NCI-H1105 treated with DMSO at 0.1 percent for 48 hours (cell line): ENCODE measurements around the gene ZNRF4.
"Not testable (repeated sequence)": the region's sequence is repeated elsewhere in the genome, so short reads cannot be mapped to it uniquely, and the experiment has no call there.

Experiments used
- DNase-seq: peaks from one replicate; lab custom pipeline; 2025; lab: John Stamatoyannopoulos, UW

The ZNRF4 gene

DNA sequence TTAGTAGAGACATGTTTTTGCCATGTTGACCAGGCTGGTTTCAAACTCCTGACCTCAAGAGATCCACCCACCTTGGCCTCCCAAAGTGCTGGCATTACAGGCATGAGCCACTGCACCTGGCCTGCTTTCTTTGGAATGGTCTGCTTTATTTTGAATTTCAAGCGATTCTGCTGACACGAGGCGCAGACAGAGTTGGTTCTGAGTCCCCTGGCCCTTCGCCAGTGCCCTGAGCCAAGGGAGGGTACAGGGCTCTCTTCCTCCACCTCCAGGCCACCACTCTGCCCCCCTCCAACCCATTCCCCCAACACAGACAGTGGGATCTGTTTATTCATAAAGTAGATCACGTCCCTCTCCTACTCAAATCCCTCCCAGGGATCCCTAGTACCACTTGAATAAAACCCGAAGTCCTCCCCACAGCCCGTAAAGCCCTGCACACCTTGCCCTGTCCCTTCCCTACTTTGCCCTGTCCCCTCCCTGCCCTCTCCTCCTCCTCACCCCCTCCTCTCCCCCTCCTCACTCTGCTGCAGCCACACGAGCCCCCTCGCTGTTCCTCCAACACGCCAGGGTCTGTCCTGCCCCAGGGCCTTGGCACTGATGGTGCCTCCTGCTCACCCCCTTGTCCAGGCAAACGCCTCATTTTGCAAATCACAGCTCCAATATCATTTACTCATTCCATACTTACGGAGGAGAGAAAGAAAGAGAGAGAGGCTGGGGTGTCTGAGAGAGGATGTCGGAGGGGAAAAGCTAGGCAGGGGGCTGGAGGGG, 22.4 kb downstream of the ZNRF4 start:
- DNase-seq: no peak

DNA sequence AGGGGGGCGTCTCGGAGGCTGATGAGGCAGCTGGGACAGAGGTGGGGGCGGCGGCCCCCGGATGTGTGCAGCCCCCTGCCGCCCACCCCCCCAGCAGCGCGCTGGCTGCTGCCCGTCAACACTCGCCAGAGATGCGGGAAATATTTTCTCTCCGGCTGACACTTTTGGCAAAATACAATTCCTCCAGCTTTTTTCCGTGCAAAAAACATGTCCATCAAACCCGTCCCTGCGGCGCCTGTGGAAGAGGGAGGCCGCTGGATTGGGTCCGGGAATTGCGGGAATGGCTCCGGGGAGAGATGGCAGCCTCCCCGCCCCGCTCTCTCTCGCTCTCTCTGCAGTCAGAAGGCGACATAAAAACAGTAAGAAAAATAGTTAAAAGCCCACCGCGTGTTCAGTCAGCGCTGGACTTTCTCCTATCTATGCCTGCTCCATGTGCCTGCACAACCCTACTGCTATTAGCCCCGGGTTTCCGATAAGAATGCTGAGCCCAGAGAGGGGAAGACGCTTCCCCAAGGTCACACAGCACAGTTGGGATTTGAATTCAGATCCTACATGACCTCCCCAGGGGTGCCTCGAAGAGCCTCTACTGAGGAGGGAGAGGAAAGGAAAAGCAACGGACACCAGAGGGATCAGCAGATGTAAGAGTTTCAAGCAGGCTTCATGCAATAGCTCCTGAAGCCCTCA, 23.2 kb downstream of the ZNRF4 start:
- DNase-seq: no peak

DNA sequence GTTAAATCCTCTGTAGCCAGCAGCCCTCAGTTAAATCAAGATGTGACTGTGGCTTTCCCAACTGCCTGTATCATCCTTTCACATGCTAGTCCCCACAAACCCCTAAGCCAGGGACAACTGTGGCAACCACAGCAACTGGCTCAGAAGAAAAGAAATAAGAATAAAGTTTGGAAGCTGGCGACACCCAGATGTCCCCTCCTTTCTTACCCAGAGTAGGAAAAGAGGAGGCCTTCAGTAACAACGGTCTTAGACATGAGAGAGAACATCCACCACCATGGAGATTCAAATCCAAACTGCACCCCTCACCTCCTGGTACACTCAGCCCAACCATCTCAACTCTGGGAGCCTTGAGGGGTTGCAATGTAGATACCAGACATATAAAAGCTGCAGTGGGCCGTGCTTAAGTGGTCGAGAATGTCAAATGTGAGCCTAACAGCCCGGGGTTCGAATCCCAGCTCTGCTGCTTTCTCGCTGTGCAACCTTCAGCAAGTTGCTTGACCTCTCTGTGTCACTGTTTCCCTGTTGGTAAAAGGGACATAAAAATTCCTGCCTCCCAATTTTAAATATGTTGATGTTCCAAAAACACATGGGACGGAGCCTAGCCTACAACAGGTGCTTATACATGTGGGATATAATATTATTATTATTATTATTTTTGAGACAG, 23.8 kb downstream of the ZNRF4 start:
- no peak for DNase-seq

DNA sequence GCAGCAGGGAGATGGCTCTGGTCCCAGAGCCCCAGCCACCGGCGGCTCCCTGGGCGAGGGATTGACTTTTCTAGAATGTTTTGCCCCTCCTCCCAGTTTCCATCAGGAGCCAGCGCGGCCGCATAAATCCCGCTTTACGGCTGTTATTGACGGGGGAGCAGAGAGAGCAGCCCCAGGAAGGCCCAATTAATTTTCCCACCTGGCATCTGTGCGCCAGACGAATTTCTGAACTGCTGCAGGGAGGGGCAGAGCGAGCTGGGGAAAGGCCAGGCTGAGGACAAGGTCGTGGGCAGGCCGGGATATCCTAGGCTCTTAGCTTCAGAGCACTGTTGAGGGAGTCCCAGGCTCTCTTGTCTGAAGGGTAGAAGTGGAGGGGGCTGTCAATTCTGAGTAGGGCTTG, 24.7 kb downstream of the ZNRF4 start:
- peak; percentile 16 for DNase-seq

DNA sequence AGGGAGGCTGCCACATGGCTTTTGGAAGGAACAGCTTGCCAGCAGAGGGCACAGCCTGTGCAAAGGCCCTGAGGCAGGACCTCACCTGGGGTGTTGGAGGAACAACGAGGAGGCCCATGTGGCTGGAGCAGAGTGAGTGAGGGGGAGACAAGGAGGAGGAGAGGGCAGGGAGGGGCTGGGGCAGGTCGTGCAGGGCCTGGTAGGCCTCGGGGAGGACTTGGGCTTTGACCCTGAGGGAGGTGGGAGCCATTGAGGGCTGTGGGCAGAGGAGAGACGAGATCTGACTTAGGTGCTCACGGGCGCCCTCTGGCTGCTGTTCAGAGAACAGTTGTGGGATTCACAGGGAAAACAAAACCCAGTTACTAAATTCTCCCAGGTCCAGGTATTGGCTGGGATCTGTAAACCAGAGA, 25.2 kb downstream of the ZNRF4 start:
- no peak for DNase-seq

DNA sequence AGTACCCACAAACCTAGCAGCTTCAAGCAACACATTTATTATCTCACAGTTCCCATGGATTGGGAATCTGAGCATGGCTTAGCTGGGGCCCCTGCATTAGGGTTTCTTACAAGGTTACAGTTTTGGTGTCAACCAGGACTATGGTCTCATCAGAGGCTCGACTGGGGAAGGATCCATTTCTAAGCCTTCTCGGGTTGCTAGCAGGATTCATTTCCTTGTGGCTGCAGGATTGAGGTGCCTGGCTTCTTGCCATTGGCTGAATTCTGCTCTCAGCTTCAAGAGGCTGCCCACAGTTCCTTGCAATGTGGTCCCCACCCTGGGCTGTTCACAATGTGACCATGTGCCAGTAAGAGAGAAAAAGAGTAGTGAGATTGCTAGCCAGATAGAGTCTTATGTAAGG, 26.7 kb downstream of the ZNRF4 start:
- no peak for DNase-seq

DNA sequence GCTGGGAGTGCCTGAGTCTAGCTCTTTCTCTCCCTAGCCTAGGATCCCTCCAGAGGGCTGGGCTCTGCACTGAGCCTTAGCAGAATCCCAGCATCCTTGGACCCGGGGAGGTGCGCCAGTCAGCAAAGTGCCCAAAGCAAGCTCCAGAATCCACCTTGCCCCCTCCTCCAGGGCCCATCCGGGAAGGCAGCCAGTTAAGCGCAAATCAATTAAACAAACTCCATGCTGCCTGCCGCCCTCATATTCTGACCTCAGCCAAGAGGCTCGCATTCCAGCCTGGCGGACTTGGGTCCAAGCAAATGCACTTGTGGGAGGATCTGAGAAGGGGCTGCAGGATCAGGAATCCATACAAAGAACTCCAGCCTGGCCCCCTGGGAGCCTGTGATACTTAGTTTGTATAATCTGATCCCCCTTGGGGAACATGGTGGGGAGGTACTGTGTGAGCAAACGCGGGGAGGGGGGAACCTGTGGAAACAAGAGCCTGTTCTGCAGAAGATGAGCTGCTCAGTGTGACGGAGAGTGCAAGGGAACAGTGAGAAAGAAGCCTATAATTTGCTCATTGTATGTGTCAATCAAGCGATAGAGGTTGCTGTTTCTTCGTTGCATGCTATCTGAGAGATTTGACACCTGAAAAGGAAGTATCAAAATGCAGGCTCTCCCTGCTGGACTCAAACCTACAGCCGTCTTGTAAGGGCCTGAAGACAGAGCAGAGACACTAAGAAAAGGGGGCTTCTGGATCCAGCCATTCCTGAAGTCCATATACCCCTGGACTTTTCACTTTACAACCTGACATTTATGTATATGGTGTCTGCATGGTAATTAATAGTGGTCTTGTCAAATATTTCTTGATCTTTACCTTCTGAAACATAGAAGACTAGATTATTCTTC, 29.4 kb downstream of the ZNRF4 start:
- DNase-seq: peak; percentile 26

DNA sequence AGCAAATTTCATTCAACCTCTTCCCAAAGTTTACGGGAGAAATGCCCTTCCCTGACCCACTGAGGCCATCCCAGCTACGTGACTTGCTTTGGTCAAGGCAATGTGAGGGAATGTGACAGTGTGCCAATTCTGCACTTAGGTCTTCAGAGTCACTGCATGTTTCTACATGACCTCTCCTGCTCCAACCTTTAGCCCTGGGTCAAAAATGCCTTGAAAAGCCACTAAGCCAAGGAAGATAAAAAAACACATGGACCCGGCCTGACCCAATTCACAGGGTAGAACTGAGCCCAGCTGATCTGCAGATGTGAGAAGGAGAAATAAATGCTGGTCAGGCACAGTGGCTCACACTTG, 30.0 kb downstream of the ZNRF4 start:
- no peak for DNase-seq

DNA sequence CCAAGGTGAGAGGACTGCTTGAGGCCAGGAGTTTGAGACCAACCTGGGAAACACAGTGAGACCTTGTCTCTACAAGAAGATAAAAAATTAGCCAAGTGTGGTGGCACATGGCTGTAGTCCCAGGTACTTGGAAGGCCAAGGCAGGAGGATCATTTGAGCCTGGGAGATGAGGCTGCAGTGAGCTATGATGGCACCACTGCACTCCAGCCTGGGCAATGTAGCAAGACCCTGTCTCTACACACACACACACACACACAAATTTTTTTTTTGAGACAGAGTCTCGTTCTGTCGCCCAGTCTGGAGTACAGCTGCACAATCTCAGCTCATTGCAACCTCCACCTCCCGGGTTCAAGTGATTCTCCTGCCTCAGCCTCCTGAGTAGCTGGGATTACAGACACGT, 30.4 kb downstream of the ZNRF4 start:
- DNase-seq: not testable (repeated sequence)

DNA sequence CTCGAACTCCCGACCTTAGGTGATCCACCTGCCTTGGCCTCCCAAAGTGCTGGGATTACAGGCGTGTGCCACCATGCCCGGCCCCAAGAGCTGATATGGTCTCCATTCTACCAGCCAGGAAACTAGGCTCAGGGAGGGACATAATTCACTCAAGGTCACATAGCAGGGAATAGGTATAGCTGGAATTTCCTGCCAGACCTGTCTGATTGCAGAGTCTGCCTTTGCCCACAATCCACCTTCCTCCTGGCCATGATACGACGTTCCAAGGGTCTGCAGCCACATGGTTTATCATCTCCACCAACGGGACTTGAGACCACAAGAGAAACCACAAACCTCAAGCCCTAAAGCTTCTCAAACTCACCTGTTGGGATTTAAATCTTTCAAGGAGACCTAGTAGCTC, 32.0 kb downstream of the ZNRF4 start:
- DNase-seq: no peak

DNA sequence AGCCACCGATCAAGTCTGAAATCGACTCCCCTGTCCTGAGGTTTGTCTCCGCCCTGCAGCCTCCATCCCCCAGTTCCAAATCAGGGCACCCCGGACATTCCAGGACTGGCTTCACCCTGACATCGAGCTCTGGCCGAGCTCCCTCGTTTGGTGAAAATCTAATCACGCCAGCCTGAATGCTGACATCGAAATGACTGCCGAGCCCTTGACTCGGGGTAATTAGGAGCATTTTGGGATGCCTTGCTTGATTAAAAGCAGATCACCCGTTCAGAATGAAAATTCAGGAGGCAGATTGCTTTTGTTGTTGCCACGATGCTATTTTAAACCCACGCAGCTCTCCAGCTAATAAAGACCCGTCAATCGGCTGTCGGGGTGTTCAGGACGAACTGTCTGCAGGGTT, 34.3 kb downstream of the ZNRF4 start:
- no peak for DNase-seq

DNA sequence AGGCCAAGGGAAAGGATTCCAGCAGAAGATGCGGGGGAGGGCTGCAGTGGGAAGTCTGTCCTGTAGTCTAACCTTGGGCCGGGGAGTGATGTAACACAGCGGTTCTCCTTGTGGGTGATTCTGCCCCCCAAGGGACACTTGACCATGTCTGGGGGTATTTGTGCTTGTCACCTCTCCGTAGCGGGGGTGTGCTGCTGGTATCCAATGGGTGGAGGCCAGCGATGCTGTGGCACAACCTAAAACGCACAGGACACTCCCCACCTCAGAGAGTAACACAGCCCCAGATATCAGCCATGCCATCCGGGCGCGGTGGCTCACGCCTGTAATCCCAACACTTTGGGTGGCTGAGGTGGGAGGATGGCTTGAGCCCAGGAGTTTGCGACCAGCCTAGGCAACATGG, 36.3 kb downstream of the ZNRF4 start:
- no peak for DNase-seq

DNA sequence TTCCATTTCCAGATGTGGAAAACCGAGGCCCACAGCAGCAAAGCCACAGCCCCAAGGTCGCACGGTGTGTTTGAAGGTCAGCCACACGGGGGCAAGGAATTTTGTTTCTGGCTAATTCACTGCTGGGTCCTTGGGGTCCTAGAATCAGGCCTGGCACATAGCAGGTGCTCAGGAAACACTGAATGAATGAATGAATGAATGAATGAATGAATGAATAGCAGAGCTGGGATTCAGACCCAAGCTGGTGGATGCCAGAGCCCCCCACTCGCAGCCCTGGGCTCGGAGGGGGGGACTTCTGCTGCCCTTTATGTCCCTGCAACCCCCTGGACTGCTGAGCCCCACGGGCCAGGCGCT, 37.0 kb downstream of the ZNRF4 start:
- DNase-seq: no peak

DNA sequence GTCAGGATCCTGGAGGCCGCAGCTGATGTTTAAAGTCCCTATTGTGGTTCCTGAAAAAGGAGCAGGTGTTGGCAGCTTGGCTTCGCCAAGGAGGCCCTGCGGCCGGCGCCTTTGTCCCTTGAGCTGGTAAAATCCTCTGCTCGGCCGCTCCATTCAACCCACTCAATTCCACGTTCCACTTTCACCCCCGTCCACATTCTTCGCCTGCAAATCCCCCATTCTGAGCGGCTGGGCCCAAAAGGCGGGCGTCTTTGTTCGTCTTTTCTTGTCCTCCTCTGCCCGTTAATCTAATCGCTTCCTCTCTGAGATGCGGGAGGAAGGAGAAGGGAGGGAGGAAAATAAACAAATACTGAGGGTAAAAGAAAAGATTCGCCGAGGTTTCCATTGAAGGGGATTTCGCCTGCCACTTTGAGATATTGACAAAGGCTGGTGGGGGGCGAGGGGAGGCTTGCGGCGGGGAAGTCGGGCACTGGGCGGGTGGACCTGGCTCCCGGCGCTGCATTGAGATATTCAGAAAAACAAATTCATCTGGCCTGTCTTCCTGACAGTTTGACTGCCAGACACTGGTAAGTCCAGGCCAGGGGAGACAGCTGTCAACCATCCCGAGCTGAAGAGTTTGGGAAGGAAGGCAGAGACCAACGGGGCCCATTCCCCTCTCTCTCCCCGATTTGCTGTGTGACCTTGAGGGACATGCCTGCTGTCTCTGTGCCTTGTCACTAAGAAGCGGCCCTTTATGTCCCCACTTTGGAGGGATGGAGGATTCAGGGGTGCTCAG, 37.6 kb downstream of the ZNRF4 start:
- no peak for DNase-seq

DNA sequence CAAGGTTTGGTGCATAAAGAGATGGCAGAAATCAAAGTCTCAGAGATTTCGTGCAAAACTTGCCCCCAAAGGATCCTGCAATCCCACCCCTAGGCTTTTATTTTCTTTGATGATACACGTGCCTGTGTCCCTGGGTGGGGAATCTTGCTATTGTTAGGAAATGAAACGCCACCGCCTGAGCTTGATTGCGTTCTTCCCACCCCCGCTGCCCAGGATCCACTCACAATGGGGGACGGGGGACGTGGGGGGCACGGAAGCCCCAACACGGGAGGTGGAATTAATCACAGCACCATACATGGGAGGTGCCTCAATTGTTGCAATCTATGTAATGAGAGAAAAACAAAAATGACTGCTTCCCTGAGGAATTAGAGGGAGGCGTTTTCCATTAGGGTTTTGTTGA, 39.6 kb downstream of the ZNRF4 start:
- no peak for DNase-seq

DNA sequence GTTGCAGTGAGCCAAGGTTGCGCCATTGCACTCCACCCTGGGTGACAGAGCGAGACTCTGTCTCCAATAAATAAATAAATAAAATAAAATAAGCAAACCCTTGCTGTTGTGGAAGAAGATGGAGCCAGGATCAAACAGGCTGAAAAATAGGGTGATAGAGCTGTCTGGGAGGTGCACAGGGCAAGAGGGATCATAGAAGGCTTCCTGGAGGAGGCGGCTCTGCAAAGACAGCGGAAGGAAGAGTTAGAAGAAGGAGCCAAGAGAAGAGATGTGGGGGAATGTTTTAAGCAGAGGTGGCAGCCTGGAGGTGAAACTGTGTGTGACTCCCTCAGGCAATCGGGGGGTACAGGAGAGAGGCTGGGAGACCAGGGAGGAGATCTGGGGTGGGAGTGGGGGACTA, 40.6 kb downstream of the ZNRF4 start:
- DNase-seq: no peak

DNA sequence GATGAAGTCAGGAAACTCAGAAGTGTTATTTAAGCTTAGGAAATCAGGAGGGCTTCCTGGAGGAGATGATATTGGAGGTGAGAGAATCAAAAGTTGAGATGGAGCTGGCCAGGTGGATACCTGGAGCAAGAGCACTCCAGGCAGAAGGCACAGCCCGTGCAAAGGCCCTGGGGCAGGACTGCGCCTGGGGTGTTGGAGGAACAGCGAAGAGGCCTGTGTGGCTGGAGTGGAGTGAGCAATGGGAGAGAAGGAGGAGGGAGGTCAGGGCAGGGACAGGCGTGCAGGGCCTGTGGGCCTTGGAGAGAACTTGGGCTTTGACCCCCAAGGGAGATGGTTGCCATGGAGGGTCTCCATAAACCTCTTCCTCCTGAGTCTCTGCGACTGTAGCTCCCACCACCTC, 42.1 kb downstream of the ZNRF4 start:
- no peak for DNase-seq

DNA sequence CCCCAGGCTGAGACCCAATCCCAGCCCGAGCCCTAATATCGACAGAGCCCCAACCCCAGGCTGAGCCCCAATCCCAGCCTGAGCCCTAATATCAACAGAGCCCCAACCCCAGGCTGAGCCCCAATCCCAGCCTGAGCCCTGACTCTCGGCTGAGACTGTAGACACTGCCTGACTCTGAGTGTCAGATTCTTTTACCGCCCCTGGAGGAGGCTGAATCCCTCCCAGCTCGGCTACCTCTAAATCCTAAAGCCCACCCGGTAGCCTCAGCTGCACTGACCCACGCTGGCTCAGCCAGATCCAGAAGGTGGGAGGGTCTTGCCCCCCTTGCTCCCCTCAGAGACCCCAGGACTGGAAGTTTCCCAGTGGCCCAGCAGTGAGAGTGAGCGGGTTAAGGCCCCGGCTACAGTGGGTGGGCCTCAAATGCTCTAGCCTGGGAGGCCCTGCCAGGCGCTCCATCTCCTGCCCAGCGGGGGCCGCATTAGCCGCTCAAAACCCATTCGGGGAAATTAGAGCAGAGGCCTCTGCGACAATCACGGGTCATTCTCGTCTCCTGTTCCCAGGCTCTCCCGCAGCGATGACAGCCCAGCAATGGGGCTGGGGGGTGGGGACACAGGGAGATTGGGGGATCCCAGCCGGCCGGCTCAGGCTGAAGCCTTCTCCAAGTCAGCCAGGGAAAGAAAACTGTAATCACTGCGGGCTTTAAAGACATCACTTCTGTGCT, 43.8 kb downstream of the ZNRF4 start:
- no peak for DNase-seq

DNA sequence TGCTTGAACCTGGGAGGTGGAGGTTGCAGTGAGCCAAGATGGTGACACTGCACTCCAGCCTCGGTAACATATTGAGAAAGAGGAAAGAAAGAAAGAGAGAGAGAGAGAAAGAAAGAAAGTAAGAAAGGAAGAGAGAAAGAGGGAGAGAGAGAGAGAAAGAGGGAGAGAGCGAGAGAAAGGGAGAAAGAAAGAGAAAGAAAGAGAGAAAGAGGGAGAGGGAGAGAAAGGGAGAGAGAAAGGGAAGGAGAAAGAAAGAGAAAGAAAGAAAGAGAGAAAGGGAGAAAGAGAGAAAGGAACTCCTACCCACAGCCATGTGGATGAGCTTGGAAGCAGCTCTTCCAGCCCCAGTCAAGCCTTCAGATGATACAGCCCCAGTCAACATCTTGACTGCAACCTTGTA, 46.7 kb downstream of the ZNRF4 start:
- no peak for DNase-seq

DNA sequence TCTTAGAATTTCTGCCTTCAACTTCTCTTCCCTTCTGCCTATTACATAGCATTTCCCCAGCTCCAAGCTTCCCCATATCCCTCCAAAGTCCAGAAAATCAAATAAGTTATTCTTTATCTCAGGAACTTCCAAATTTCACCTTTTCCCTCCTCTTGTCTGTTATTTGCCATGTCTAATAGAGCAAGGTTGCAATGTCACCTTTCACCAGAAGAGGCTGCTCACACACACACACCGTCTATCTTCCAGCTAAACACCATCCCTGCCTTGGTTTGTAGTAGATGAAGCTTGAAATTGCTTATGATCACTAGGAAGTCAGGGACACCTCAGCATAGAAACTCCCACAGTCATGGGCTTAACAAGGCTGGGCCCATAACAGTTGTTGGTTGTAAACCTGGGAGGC, 48.4 kb downstream of the ZNRF4 start:
- no peak for DNase-seq

DNA sequence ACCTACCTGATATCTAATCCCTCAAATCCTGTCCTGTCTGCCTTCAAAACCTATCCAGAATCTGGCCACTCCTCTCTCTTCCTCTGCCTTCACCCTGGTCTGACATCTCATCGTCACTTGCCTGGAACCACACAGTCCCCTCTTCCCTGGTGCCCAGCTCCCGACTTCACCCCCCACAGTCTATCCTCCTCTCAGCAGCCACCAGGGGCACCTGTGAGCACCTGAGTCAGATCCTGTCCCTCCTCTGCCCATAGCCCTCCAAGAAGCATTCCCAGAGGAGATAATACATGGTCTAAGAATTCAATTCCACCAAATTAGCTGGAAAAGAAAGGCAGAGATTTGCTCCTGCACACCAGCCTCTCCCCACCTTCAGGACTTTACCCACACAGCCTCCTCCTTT, 48.9 kb downstream of the ZNRF4 start:
- no peak for DNase-seq
